OCI-LY7 (cell line): ENCODE measurements around the gene RAB27A. TPM values are rescaled to one million over a fixed set of nuclear protein-coding genes. Genes with fewer than 3 reads are reported as not detected.
"Not testable (repeated sequence)": the region's sequence is repeated elsewhere in the genome, so short reads cannot be mapped to it uniquely, and the experiment has no call there.

Source experiments
- BruUV-seq: library from RNA; stranded (reverse); fragments of 400-500 nt; replicated peaks from 2 replicates; lab custom pipeline; 2021; lab: Mats Ljungman, UMichigan
- CTCF ChIA-PET: fragments of 300-600 bp; sonication (Branson Sonifier 250); formaldehyde crosslinking; loops from one replicate; lab custom pipeline; 2022; ENCODE audit warnings: antibody characterized with exemption; ENCODE audit not compliant: unreplicated experiment; lab: Charles Lee
- POLR2A ChIA-PET: fragments of 300-600 bp; sonication (Branson Sonifier 250); formaldehyde crosslinking; loops from one replicate; lab custom pipeline; 2022; ENCODE audit warnings: antibody characterized with exemption; lab: Charles Lee
- DNase-seq: peaks from one replicate; pipeline ENCODE4 v3.0.0-alpha.2; 2015; ENCODE audit warnings: low spot score
- H2AFZ ChIP-seq: fragments of 200-600 bp; sonication (generic), shearing (Covaris generic); 2 replicates; pipeline ENCODE4 v1.6.1; 2014; ENCODE audit warnings: mild to moderate bottlenecking, antibody characterized with exemption, low read length, moderate library complexity
- H3K27ac ChIP-seq: fragments of 200-600 bp; sonication (generic); 2 replicates; pipeline ENCODE4 v1.5.1; 2014; ENCODE audit warnings: mixed run types, low read depth, mild to moderate bottlenecking, moderate library complexity, low read length, inconsistent platforms; ENCODE audit not compliant: poor library complexity, severe bottlenecking
- H3K36me3 ChIP-seq: fragments of 200-600 bp; sonication (generic); 2 replicates; pipeline ENCODE4 v1.6.1; 2014; ENCODE audit warnings: mild to moderate bottlenecking, antibody characterized with exemption, low read length, moderate library complexity, mixed read lengths; ENCODE audit not compliant: insufficient read depth
- H3K4me1 ChIP-seq: fragments of 200-600 bp; sonication (generic); 2 replicates; pipeline ENCODE4 v1.5.1; 2014; ENCODE audit warnings: mild to moderate bottlenecking, low read length; ENCODE audit not compliant: insufficient read depth, poor library complexity, severe bottlenecking
- H3K4me2 ChIP-seq: fragments of 200-600 bp; sonication (generic); 2 replicates; pipeline ENCODE4 v1.6.1; 2014; ENCODE audit warnings: mild to moderate bottlenecking, low read length
- H3K4me3 ChIP-seq: fragments of 200-600 bp; sonication (generic); 2 replicates; pipeline ENCODE4 v1.5.1; 2014; ENCODE audit warnings: mild to moderate bottlenecking, low read depth, low read length; ENCODE audit not compliant: poor library complexity, severe bottlenecking
- H3K79me2 ChIP-seq: fragments of 200-600 bp; sonication (generic); 2 replicates; pipeline ENCODE4 v1.6.1; 2016; ENCODE audit warnings: low read depth, mild to moderate bottlenecking, low read length, moderate library complexity, mixed read lengths; ENCODE audit not compliant: insufficient read depth
- H3K9me2 ChIP-seq: fragments of 200-600 bp; sonication (generic); 2 replicates; pipeline ENCODE4 v1.6.1; 2016; ENCODE audit warnings: mild to moderate bottlenecking, low read length, mixed read lengths; ENCODE audit not compliant: insufficient read depth
- H3K9me3 ChIP-seq: fragments of 200-600 bp; sonication (generic); 2 replicates; pipeline ENCODE4 v1.6.1; 2014; ENCODE audit warnings: mild to moderate bottlenecking, mixed run types, low read length, mixed read lengths
- H4K20me1 ChIP-seq: fragments of 200-600 bp; sonication (generic); 2 replicates; pipeline ENCODE4 v1.6.1; 2014; ENCODE audit warnings: mild to moderate bottlenecking, antibody characterized with exemption, low read length, moderate library complexity, mixed read lengths; ENCODE audit not compliant: insufficient read depth
- CTCF ChIP-seq: fragments of 200-600 bp; sonication (generic); conservative IDR thresholded peaks from 2 replicates; pipeline ENCODE4 v1.5.1; 2014; ENCODE audit warnings: mild to moderate bottlenecking, antibody characterized with exemption, low read length, moderate library complexity, mixed read lengths
- EZH2phosphoT487 ChIP-seq: fragments of 200-600 bp; sonication (generic); IDR thresholded peaks from 2 replicates; pipeline ENCODE4 v1.6.1; 2018; ENCODE audit warnings: low read depth, borderline replicate concordance, mild to moderate bottlenecking, mixed run types, antibody characterized with exemption, low read length, moderate library complexity, mixed read lengths
- intact Hi-C: fragments of 100-400 bp; cut with micrococcal nuclease; formaldehyde crosslinking; loops from one replicate; pipeline ENCODE4 v1.10.0; 2022; ENCODE audit not compliant: unreplicated experiment
- total RNA-seq, 2 experiments: library from RNA; depleted of rRNA in 1 of 2; stranded (reverse); fragments of >200 nt in 1 of 2; shearing (Covaris generic) in 1 of 2; gene quantifications; 2 replicates each; pipeline ENCODE4 v1.2.3, GENCODE V29; 2014 to 2022

RAB27A gene
- total RNA-seq, 2 experiments from 2014 or later = 4.5 to 22.4 TPM

- no peak for DNase-seq
- Histone ChIP-seq H3K4me2 (no peak overlapping the region), H3K9me2 (no peaks in the 10 kb centered on the region), H3K9me3 (no peaks in the 10 kb centered on the region), H4K20me1 (no peaks in the 10 kb centered on the region), H3K79me2 (no peaks in the 10 kb centered on the region), H2AFZ (no peak overlapping the region), H3K4me1 (peaks cover 7% of the 10 kb centered on the region), H3K4me3 (no peak overlapping the region), H3K27ac (no peak overlapping the region), H3K36me3 (no peaks in the 10 kb centered on the region)
- BruUV-seq = no TSS peak
- ChIA-PET CTCF (no interaction called here), POLR2A (interaction anchor here (0.6 to 1.1 kb wide), 3 partner anchors 12 to 61 kb away, joined by 3 to 5 read pairs (median 5); no protein-coding TSS in a partner anchor)
- TF ChIP-seq EZH2phosphoT487 (no peak), CTCF (no peak)
- intact Hi-C loops = no loop called here
Observed at GRCh38 chr15:55281517-55282228, 7.9 kb downstream of the RAB27A start.

GRCh38 chr15:55280589-55280988, 9.0 kb downstream of the RAB27A start:
- intact Hi-C loops, CTCF ChIA-PET, H3K9me3 ChIP-seq, H4K20me1 ChIP-seq, DNase-seq, H3K4me1 ChIP-seq, BruUV-seq, H3K4me3 ChIP-seq, H3K27ac ChIP-seq, H3K36me3 ChIP-seq, H3K79me2 ChIP-seq, H3K4me2 ChIP-seq, H3K9me2 ChIP-seq, H2AFZ ChIP-seq: not testable (repeated sequence)
- POLR2A ChIA-PET = interaction anchor here (0.7 kb wide), 1 partner anchor 61 kb away, joined by 3 read pairs; no protein-coding TSS in a partner anchor

GRCh38 chr15:55279746-55280351, 9.8 kb downstream of the RAB27A start:
- H3K4me3 ChIP-seq = no peak overlapping the region

More at GRCh38 chr15:55279746-55280351, 9.8 kb downstream of the RAB27A start:
- POLR2A ChIA-PET = interaction anchor here (0.5 to 0.7 kb wide), 2 partner anchors 56 to 61 kb away, joined by 3 read pairs; no protein-coding TSS in a partner anchor
- DNase-seq = no peak
- peaks cover 7% of the 10 kb centered on the region for H3K4me1 ChIP-seq
- H3K9me2 ChIP-seq = no peaks in the 10 kb centered on the region
- CTCF ChIA-PET = no interaction called here
- peak overlapping the region; percentile 49; the same call in 1 of the 2 replicates for H2AFZ ChIP-seq
- no peaks in the 10 kb centered on the region for H3K9me3 ChIP-seq
- H3K79me2 ChIP-seq = no peaks in the 10 kb centered on the region
- H3K27ac ChIP-seq = no peak overlapping the region
- no TSS peak for BruUV-seq
- H3K4me2 ChIP-seq = peak overlapping the region; percentile 11; the same call in 1 of the 2 replicates
- H4K20me1 ChIP-seq = no peaks in the 10 kb centered on the region
- intact Hi-C loops = no loop called here
- H3K36me3 ChIP-seq = no peaks in the 10 kb centered on the region
- no peak for TF ChIP-seq CTCF
- TF ChIP-seq EZH2phosphoT487 = no peak
